Ovary (tissue), 9 donors: ENCODE data around the gene PPP1R36. TPM values are rescaled to one million over a fixed set of nuclear protein-coding genes. Genes with fewer than 3 reads are reported as not detected.

ENCODE experiments used
- DNase-seq, 5 donors: peaks; one replicate each; pipeline ENCODE4 v3.0.0-alpha.2; 2019 to 2020
- H3K27ac ChIP-seq, 2 donors: fragments of 200-600 bp; one replicate each; pipeline versions ENCODE4 v1.5.1 to v1.8.0; 2019 to 2022
- H3K27me3 ChIP-seq: fragments of 200-600 bp; one replicate; pipeline ENCODE4 v1.8.0; 2022
- H3K36me3 ChIP-seq: fragments of 200-600 bp; sonication (generic); one replicate; pipeline ENCODE4 v1.5.1; 2019
- H3K4me1 ChIP-seq: one replicate; pipeline ENCODE4 v1.8.1; 2013; ENCODE audit warnings: mild to moderate bottlenecking, moderate library complexity; ENCODE audit not compliant: insufficient read depth
- H3K4me3 ChIP-seq: fragments of 200-600 bp; sonication (generic); one replicate; pipeline ENCODE4 v1.5.1; 2017
- H3K9me3 ChIP-seq, 2 donors: fragments of 200-600 bp in 1 of 2; sonication (generic) in 1 of 2; one replicate each; pipeline versions ENCODE4 v1.5.1 to v1.8.1; 2013 to 2019; ENCODE audit warnings: mild to moderate bottlenecking in 1 of 2, moderate library complexity in 1 of 2
- EP300 ChIP-seq: sonication (generic); formaldehyde crosslinking; IDR thresholded peaks from one replicate; pipeline ENCODE4 v1.6.1; 2017; ENCODE audit warnings: antibody characterized with exemption
- POLR2A ChIP-seq: fragments of 450-650 bp; IDR thresholded peaks from one replicate; pipeline ENCODE4 v1.6.1; 2017; ENCODE audit warnings: antibody characterized with exemption, mild to moderate bottlenecking, moderate library complexity
- WGBS, 3 donors: extraction: QIAGEN DNeasy Blood & Tissue Kit in 1 of 3; methylation state at CpG; one replicate each; pipeline versions ENCODE4 v1.1.5 to v1.1.7; 2013 to 2017; 5-methylcytosine and 5-hydroxymethylcytosine counted together
- intact Hi-C, 4 donors: fragments of 100-400 bp; cut with DNase I; formaldehyde crosslinking; loops; one replicate each; pipeline versions ENCODE4 v1.11.0 to v1.15.1; 2022 to 2023
- polyA plus RNA-seq, 2 donors: library from polyadenylated mRNA; stranded (reverse); fragments of 200-250 nt in 1 of 2; fragments of 350-450 nt in 1 of 2; fragmentation: Illumina TruSeq in 1 of 2; extraction: RNeasy Lipid Tissue Mini Kit (QIAGEN cat#74804) in 1 of 2; gene quantifications; one replicate each; pipeline ENCODE4 v1.2.3, GENCODE V29; 2013 to 2014
- total RNA-seq, 7 donors: library from RNA; depleted of rRNA in 2 of 7; stranded (reverse); fragments of >200 nt in 2 of 7; fragmentation: NEBNext Ultra II Directional in 3 of 7; extraction: Animal tissue kit (Norgen Biotek cat#: 25700) in 3 of 7; gene quantifications; one replicate each; pipeline versions ENCODE4 v1.1.0 to v1.2.4, GENCODE V29; 2016 to 2023
- TF ChIP-seq, protein P1 (sequence below), 3 donors: fragments of 450-650 bp in 2 of 3; fragments of 200-600 bp in 1 of 3; IDR thresholded peaks; one replicate each; pipeline versions ENCODE4 v1.5.1 to v1.8.0; 2016 to 2022; ENCODE audit warnings: antibody characterized with exemption in 3 of 3, mild to moderate bottlenecking in 1 of 3
- donor health status: DM: no; HTN: no; CAD: no; lungs with moderate emphysema.
- donor health status: DM: no; HTN: no; CAD: no.
- donor health status: Bipolar disorder and iron deficiency.
- donor health status: DM: yes; HTN: yes; CAD: no.
- donor health status: DM: no; HTN: no; CAD: no.
- donor health status: DM: yes; HTN: yes; CAD: no.

PPP1R36 gene
- total and polyA plus RNA-seq, 9 donors: 0.24 to 6.7 (median 0.48) TPM; not detected in 2

DNA sequence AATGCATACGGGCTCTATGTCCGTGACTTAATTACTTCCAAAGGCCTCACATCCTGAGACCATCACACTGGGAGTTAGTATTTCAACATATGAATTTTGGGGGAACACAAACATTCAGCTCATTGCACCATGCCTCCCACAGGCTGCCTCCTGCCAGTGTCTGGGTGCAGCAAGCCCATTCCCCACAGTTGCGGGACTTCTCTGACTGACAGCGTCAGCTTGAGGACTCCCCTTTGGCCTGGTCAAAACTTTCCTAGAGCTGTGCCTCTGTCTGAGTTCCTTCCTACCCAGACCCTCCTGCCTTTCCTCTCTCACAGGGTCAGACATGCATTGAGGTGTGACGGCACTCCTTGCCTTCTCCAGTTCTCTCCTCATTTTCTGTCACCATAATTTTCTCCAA lies 27.4 kb downstream of the PPP1R36 start:
- intact Hi-C loops: no loop called here
- H3K9me3 ChIP-seq: no peaks in the 10 kb centered on the region
- no peak overlapping the region for H3K27ac ChIP-seq
- 78 to 99% (median 99%) methylated on average over 5 of the region's 5 CpGs for WGBS, 3 donors
- H3K4me3 ChIP-seq: no peak overlapping the region
- peaks cover 3% of the 10 kb centered on the region for H3K4me1 ChIP-seq
- H3K27me3 ChIP-seq: no peaks in the 10 kb centered on the region
- H3K36me3 ChIP-seq: no peaks in the 10 kb centered on the region
- TF ChIP-seq EP300 (no peak), POLR2A (no peak)
- TF ChIP-seq, protein P1, sequence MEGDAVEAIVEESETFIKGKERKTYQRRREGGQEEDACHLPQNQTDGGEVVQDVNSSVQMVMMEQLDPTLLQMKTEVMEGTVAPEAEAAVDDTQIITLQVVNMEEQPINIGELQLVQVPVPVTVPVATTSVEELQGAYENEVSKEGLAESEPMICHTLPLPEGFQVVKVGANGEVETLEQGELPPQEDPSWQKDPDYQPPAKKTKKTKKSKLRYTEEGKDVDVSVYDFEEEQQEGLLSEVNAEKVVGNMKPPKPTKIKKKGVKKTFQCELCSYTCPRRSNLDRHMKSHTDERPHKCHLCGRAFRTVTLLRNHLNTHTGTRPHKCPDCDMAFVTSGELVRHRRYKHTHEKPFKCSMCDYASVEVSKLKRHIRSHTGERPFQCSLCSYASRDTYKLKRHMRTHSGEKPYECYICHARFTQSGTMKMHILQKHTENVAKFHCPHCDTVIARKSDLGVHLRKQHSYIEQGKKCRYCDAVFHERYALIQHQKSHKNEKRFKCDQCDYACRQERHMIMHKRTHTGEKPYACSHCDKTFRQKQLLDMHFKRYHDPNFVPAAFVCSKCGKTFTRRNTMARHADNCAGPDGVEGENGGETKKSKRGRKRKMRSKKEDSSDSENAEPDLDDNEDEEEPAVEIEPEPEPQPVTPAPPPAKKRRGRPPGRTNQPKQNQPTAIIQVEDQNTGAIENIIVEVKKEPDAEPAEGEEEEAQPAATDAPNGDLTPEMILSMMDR (IDR thresholded peaks at IDR 0.05): no peak
- DNase-seq: no peak

- TF ChIP-seq POLR2A (no peak), EP300 (no peak)
- TF ChIP-seq, protein P1 (IDR thresholded peaks at IDR 0.05): no peak
- WGBS, 3 donors: 65 to 72% (median 66%) methylated on average over 7 of the region's 7 CpGs
- intact Hi-C loops: no loop called here
- DNase-seq: no peak
- Histone ChIP-seq H3K36me3 (no peaks in the 10 kb centered on the region), H3K4me1 (no peaks in the 10 kb centered on the region), H3K27me3 (no peaks in the 10 kb centered on the region), H3K4me3 (no peak overlapping the region), H3K27ac (no peak overlapping the region), H3K9me3 (no peaks in the 10 kb centered on the region)
These were observed 30.7 kb downstream of the PPP1R36 start for GRCh38 chr14:64580467-64580866.

DNA sequence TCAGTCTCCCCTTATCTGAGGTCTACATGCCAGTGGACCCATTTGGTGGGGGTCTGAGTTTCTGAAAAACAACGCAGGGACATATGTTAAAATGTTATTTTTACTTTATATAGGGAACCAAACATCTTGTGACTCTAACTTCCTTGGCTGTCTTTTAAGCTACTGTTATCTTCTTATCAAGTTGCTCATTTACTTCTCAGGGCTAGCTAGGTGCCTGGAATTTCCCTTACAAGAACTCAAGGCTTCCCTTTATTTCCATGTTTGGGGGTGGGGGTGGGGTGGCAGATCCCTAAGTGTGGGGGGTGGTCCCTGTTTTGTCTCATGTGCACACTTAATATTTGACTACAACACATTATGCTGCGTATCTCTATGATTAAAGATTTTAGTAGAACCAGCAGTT lies 31.6 kb downstream of the PPP1R36 start:
- Histone ChIP-seq H3K36me3 (no peaks in the 10 kb centered on the region), H3K9me3 (no peaks in the 10 kb centered on the region), H3K4me1 (no peaks in the 10 kb centered on the region), H3K27ac (no peak overlapping the region), H3K27me3 (no peaks in the 10 kb centered on the region), H3K4me3 (no peak overlapping the region)
- TF ChIP-seq, protein P1 (IDR thresholded peaks at IDR 0.05): no peak
- TF ChIP-seq POLR2A: no peak
- TF ChIP-seq EP300: no peak
- WGBS, 3 donors: 91 to 95% (median 94%) methylated on average over 2 of the region's 2 CpGs
- no peak for DNase-seq
- intact Hi-C loops: no loop called here

GRCh38 chr14:64581817-64582216 lies 32.1 kb downstream of the PPP1R36 start:
- H3K4me1 ChIP-seq: no peaks in the 10 kb centered on the region
- intact Hi-C loops: no loop called here
- no peak for TF ChIP-seq EP300
- TF ChIP-seq POLR2A: no peak
- TF ChIP-seq, protein P1 (IDR thresholded peaks at IDR 0.05): no peak
- H3K36me3 ChIP-seq: no peaks in the 10 kb centered on the region
- H3K27ac ChIP-seq: no peak overlapping the region
- H3K4me3 ChIP-seq: no peak overlapping the region
- no peaks in the 10 kb centered on the region for H3K27me3 ChIP-seq
- no peak for DNase-seq
- WGBS, 3 donors: 67 to 87% (median 69%) methylated on average over 5 of the region's 5 CpGs
- no peaks in the 10 kb centered on the region for H3K9me3 ChIP-seq
